ENCODE results near the gene NDUFB2. TPM values are rescaled to one million over a fixed set of nuclear protein-coding genes. Genes with fewer than 3 reads are reported as not detected.
"Not testable (repeated sequence)": the region's sequence is repeated elsewhere in the genome, so short reads cannot be mapped to it uniquely, and the experiment has no call there.

NDUFB2 gene
- polyA plus RNA-seq, 1 donor, result 148 TPM

- peak; percentile 61 for DNase-seq
Measured at GRCh38 chr7:140673063-140673773, 23.3 kb upstream of the NDUFB2 start.

DNA sequence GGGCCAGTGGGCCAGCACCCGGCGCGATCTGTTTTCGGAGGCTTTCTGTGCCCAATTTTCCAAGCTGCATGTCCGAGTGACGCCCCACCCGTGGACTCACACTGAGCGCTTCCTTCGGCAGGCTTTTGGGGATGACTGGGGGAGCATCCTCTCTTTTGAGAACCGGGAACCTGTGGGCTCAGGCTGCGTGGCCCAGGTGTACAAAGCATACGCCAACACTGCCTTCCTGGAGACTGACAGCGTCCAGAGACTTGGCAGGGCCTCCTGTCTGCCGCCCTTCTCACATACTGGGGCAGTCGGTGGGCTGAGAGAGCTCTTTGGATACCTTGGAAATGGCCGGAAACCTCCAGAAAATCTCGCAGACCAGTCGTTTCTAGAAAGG lies 22.7 kb upstream of the NDUFB2 start:
- DNase-seq, result no peak

DNA sequence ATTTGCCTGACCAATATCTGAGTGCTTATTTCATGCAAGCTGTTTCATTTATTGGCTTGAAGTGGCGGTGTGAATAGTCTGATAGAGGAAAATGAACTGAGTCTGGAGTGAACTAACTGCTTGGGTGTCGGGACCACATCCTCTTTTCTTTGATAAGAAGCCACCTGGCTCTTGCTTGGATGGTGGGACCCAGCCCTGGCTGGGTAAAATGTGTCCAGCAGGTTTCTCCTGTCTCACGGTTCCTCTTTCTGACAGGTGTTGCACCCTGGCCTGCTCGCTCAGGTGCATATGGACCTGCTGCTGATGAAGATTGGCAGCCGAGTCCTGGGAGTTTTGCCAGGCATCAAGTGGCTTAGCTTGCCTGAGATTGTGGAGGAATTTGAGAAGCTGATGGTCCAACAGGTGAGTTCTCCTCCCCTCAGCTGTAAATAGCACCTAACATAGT lies 22.1 kb upstream of the NDUFB2 start:
- no peak for DNase-seq

- DNase-seq, result no peak
Measured at GRCh38 chr7:140674899-140675701, 21.4 kb upstream of the NDUFB2 start.

- no peak for DNase-seq
Measured at GRCh38 chr7:140675726-140676125, 20.8 kb upstream of the NDUFB2 start.

DNA sequence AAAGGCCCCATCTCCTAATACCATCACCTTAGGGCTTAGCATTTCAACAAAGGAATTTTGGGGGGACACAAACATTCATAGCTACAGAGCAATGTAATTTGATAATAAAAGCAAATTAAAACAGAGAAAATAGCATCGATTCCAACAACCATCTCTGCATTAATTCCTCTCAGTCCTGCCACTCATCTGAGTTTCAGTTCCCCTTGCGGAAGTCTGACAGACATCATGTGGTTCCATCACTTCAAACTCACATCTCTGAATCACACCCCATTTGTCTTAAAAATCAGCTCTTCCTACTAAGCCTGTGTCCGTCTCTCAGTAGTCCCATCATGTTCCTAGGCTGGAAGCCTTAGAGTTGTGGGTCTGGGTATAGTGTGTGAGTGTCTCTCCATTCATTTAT lies 20.2 kb upstream of the NDUFB2 start:
- no peak for DNase-seq

GRCh38 chr7:140676956-140677355 lies 19.6 kb upstream of the NDUFB2 start:
- not testable (repeated sequence) for DNase-seq

- DNase-seq, result no peak
Measured at GRCh38 chr7:140677496-140677895, 19.0 kb upstream of the NDUFB2 start.

- no peak for DNase-seq
Measured at GRCh38 chr7:140678081-140678815, 18.3 kb upstream of the NDUFB2 start.

DNA sequence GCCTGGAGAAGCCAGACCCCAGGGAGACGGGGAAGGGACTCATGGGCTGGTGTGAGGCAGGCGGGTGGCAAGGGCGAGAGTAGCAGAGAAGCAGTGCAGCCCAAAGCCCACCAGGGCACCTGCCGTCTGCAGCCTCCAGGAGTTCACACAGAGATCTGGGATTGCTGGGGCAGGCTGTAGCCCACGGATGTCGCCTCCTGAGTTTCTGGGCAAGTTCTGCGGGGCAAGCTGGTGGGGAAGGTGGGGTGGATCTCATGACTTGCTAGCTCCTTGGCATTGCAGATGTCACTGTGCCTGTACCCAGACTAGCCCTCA lies 17.7 kb upstream of the NDUFB2 start:
- DNase-seq, result no peak

- no peak for DNase-seq
Measured at GRCh38 chr7:140679186-140679585, 17.3 kb upstream of the NDUFB2 start.

DNA sequence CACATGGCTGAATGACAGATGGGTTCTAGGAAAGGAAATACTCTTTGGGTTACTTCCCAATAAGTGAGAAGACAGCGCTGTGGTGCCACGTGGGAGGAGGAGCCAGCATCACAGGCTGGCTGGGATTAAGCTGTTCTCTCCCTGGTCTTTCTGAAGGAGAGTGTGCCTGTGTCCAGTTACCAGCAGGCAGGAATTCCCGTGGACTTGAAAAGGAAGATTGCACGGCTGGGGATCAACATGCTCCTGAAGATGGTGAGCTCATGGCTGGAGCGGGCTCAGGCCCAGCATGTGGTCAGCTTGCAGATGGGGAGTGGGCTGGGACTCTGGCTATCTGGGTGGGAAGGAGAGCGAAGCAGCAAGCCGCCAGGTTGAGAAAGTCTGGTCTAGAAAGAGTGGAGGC lies 15.6 kb upstream of the NDUFB2 start:
- DNase-seq, result no peak

DNA sequence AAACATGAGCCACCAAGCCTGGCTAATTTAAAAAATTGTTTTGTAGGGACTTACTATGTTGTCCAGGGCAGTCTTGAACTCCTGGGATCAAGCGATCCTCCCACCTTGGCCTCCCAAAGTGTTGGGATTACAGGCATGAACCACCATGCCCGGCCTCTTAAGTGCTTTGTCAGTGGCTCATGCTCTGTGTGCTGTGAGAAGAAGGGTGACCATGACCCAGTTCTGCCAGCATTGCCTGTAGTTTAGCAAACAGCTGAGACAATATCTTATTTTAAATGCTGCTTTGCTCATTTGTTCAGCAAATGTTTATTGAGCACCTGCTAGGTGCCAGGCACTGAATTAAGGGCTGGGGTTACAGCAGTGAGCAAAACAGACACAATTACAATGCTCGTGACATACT lies 14.7 kb upstream of the NDUFB2 start:
- no peak for DNase-seq

GRCh38 chr7:140683657-140684056 lies 12.9 kb upstream of the NDUFB2 start:
- DNase-seq, result no peak

DNA sequence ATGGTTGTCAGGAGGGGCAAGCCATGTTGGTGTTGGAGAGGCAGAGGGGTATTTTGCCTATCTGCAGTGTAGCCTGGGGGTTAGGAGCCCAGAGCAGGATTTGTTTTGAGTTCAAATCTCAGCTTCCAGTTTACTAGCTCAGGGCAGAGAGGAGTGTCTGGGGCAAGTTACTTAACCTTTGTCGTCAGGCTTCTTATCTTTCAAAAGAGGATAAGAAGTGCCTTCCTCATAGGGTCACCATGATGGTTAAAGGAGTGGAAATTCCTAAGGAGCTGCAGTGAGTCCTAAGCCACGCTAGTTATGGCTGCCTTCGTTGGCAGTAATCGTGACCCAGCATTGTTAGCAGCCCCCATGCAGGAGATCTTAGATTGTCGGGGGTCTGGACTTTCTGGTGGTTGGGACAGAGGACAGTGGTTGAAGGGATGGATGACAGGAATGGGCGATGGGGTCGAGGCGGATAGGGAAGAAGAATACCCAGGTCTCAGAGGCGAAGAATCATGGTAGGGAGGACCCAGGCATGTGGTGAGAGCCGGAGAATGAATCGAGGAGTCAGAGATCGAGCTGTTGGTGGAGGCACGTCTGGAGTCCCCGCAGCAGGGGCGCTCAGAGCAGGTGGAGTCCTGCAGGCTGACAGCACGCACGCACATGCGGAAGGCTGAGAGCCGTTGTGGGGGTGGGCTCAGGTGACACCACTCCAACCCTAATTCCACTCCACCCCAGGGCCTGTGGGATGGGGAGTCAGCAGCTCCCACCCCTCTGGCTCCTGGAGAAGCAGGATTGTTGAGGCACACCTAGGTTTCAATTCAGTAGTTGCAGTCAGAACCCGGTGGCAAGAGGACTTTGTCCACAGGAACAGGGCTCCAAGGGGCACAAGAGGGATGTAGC lies 12.2 kb upstream of the NDUFB2 start:
- DNase-seq, result no peak

- DNase-seq, result no peak
Measured at GRCh38 chr7:140685407-140686087, 11.0 kb upstream of the NDUFB2 start.

DNA sequence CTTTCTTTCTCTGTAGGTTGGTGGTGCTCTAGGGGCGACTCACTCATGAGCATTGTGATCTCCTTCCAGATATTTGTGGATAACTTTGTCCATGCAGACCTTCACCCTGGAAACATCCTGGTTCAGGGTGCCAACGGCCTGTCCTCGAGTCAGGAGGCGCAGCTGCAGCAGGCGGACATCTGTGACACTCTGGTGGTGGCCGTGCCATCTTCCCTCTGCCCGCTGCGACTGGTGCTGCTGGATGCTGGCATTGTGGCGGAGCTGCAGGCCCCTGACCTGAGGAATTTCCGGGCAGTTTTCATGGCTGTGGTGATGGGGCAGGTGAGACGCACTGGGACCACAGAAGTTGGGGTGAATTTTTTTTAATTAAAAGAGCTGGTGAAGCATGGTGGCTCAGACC lies 9.6 kb upstream of the NDUFB2 start:
- DNase-seq, result no peak

- DNase-seq, result no peak
Measured at GRCh38 chr7:140688341-140688740, 8.2 kb upstream of the NDUFB2 start.

GRCh38 chr7:140689199-140690152 lies 7.0 kb upstream of the NDUFB2 start:
- no peak for DNase-seq

GRCh38 chr7:140691376-140692045 lies 5.0 kb upstream of the NDUFB2 start:
- no peak for DNase-seq

Data from hindlimb muscle (tissue), 1 donor.